Esophagus muscularis mucosa (tissue), 4 donors: Measurements from ENCODE around the gene KLHL21. TPM values are rescaled to one million over a fixed set of nuclear protein-coding genes. Genes with fewer than 3 reads are reported as not detected.

Experiments
- DNase-seq: peaks from one replicate; pipeline ENCODE4 v3.0.0-alpha.2; 2017; ENCODE audit errors: extremely low spot score
- H3K27ac ChIP-seq, 4 donors: fragments of 200-600 bp; sonication (generic); replicated peaks in 1 of 4; 1 replicate in 3 of 4; 2 replicates in 1 of 4; pipeline ENCODE4 v1.5.1; 2016 to 2019; ENCODE audit warnings: mild to moderate bottlenecking in 1 of 4
- H3K27me3 ChIP-seq, 4 donors: fragments of 200-600 bp; sonication (generic); one replicate each; pipeline versions ENCODE4 v1.5.1 to v1.6.0; 2016 to 2019
- H3K36me3 ChIP-seq, 4 donors: fragments of 200-600 bp; sonication (generic); one replicate each; pipeline ENCODE4 v1.5.1; 2016 to 2019
- H3K4me1 ChIP-seq, 4 donors: fragments of 200-600 bp; sonication (generic); one replicate each; pipeline ENCODE4 v1.5.1; 2016 to 2019
- H3K4me3 ChIP-seq, 4 donors: fragments of 200-600 bp; sonication (generic); 1 replicate in 2 of 4; 2 replicates in 2 of 4; pipeline ENCODE4 v1.5.1; 2016 to 2019; ENCODE audit warnings: mild to moderate bottlenecking in 4 of 4, moderate library complexity in 1 of 4
- H3K9me3 ChIP-seq, 4 donors: fragments of 200-600 bp; sonication (generic); 1 replicate in 3 of 4; 2 replicates in 1 of 4; pipeline ENCODE4 v1.5.1; 2016 to 2019
- CTCF ChIP-seq, 3 experiments: fragments of 200-600 bp in 2 of 3; fragments of 450-650 bp in 1 of 3; sonication (generic) in 2 of 3; IDR thresholded peaks; one replicate each; pipeline ENCODE4 v1.5.1; 2017 to 2019; ENCODE audit warnings: antibody characterized with exemption in 3 of 3, mild to moderate bottlenecking in 2 of 3, moderate library complexity in 1 of 3
- EP300 ChIP-seq: sonication (generic); formaldehyde crosslinking; IDR thresholded peaks from one replicate; pipeline ENCODE4 v1.6.1; 2017; ENCODE audit warnings: antibody characterized with exemption
- POLR2A ChIP-seq: fragments of 450-650 bp; IDR thresholded peaks from one replicate; pipeline ENCODE4 v1.6.1; 2017; ENCODE audit warnings: antibody characterized with exemption, moderate library complexity, mild to moderate bottlenecking, low read depth
- POLR2AphosphoS5 ChIP-seq, 2 donors: sonication (generic); formaldehyde crosslinking; IDR thresholded peaks; one replicate each; pipeline ENCODE4 v1.6.1; 2017; ENCODE audit warnings: antibody characterized with exemption in 2 of 2
- WGBS: methylation state at CpG from one replicate; pipeline ENCODE4 v1.1.5; 2018; 5-methylcytosine and 5-hydroxymethylcytosine counted together
- intact Hi-C: fragments of 100-400 bp; cut with DNase I; formaldehyde crosslinking; loops from one replicate; pipeline ENCODE4 v1.15.1; 2023
- total RNA-seq, 4 donors: library from RNA; depleted of rRNA; stranded (reverse); fragments of >200 nt; gene quantifications; one replicate each; pipeline versions ENCODE4 v1.1.0 to v1.2.1, GENCODE V29; 2016

The KLHL21 gene
- total RNA-seq, 4 donors from 2014 or later: 98.4 to 184 (median 130) TPM

DNA sequence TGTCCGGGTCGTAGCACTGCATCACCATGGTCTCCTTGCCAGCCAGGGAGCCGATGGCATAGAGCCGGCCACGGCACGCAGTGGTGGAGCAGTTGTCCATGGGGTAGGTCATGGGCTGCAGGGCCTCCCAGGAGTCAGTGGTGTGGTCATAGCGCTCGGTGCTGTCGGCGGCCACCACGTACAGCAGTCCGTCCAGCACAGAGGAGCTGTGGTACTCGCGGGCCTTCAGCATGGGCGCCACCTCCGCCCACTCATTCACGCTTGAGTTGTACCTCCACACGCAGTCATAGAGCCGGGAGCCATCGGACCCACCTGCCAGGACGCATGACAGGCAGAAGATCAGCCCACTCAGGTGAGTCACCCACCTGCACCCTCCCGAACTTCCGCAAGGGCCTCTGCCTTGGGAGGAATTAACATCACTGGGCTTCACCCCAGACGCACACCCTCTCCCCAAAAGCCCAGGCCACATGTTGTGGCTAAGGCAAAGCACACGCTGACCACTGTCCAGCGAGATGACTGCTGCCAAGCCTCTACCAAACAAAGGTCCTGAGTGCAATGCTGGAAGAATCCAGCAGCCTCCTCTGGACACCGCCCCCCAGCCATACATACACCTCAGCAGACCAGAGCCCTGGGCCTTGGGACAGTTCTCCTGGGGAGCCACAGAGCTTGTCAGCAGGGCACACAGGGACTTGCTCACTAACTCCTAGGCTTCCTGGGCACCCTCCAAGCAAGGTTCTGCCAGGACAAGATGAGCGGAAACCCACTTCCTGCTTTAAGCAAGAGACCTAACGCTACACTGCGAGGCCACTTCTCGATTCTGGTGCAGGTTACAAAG lies 3.3 kb downstream of the KLHL21 start:
- TF ChIP-seq EP300 (no peak), POLR2AphosphoS5 (IDR thresholded peaks at IDR 0.05) (no peak), CTCF (IDR thresholded peaks at IDR 0.05) (no peak), POLR2A (no peak)
- H3K36me3 ChIP-seq: peaks cover 43 to 54% (median 51%) of the 10 kb centered on the region in 4 donors
- H3K4me1 ChIP-seq: peaks cover 66 to 72% (median 68%) of the 10 kb centered on the region in 4 donors
- H3K27me3 ChIP-seq: no peaks in the 10 kb centered on the region
- intact Hi-C loops: no loop called here
- H3K4me3 ChIP-seq: peak overlapping the region; percentile 70 to 83 (median 76)
- peak overlapping the region; percentile 96 to 99 (median 98) for H3K27ac ChIP-seq
- WGBS: 38% methylated on average over 11 of the region's 31 CpGs
- H3K9me3 ChIP-seq: no peaks in the 10 kb centered on the region
- no peak for DNase-seq

GRCh38 chr1:6597777-6598131 lies 4.9 kb downstream of the KLHL21 start:
- H3K27me3 ChIP-seq: no peaks in the 10 kb centered on the region
- H3K9me3 ChIP-seq: no peaks in the 10 kb centered on the region
- intact Hi-C loops: no loop called here
- 88% methylated on average over 1 of the region's 6 CpGs for WGBS
- peak overlapping the region in 2 of 4 donors; percentile 26 to 41 for H3K4me3 ChIP-seq
- peak overlapping the region; percentile 18 to 99 (median 66) for H3K27ac ChIP-seq
- TF ChIP-seq POLR2AphosphoS5 (IDR thresholded peaks at IDR 0.05) (no peak), POLR2A (no peak), EP300 (no peak), CTCF (IDR thresholded peaks at IDR 0.05) (no peak)
- DNase-seq: no peak
- peaks cover 59 to 74% (median 65%) of the 10 kb centered on the region in 4 donors for H3K4me1 ChIP-seq
- H3K36me3 ChIP-seq: peaks cover 59 to 70% (median 67%) of the 10 kb centered on the region in 4 donors

- H3K27ac ChIP-seq: peak overlapping the region; percentile 18 to 99 (median 66)
- no peaks in the 10 kb centered on the region for H3K9me3 ChIP-seq
- no peaks in the 10 kb centered on the region for H3K27me3 ChIP-seq
- no peak for DNase-seq
- intact Hi-C loops: no loop called here
- H3K4me3 ChIP-seq: peak overlapping the region; percentile 20 to 41 (median 28)
- H3K36me3 ChIP-seq: peaks cover 65 to 75% (median 73%) of the 10 kb centered on the region in 4 donors
- H3K4me1 ChIP-seq: peaks cover 63 to 80% (median 70%) of the 10 kb centered on the region in 4 donors
- TF ChIP-seq POLR2A (no peak), CTCF (IDR thresholded peaks at IDR 0.05) (no peak), EP300 (no peak), POLR2AphosphoS5 (IDR thresholded peaks at IDR 0.05) (no peak)
- WGBS: 69% methylated on average over 13 of the region's 15 CpGs
Measured at GRCh38 chr1:6596886-6597776, 5.5 kb downstream of the KLHL21 start.

GRCh38 chr1:6596351-6596750 lies 6.3 kb downstream of the KLHL21 start:
- Histone ChIP-seq H3K27ac (peak overlapping the region in 3 of 4 donors; percentile 34 to 99 (median 98)), H3K4me1 (peaks cover 71 to 88% (median 78%) of the 10 kb centered on the region in 4 donors), H3K4me3 (peak overlapping the region; percentile 20 to 41 (median 28)), H3K36me3 (peaks cover 69 to 83% (median 81%) of the 10 kb centered on the region in 4 donors), H3K27me3 (no peaks in the 10 kb centered on the region), H3K9me3 (no peaks in the 10 kb centered on the region)
- WGBS: 52% methylated on average over 7 of the region's 7 CpGs
- intact Hi-C loops: no loop called here
- DNase-seq: no peak
- TF ChIP-seq EP300 (no peak), POLR2A (no peak), CTCF (IDR thresholded peaks at IDR 0.05) (no peak), POLR2AphosphoS5 (IDR thresholded peaks at IDR 0.05) (no peak)
